Measurements from ENCODE around the gene AUTS2. TPM values are rescaled to one million over a fixed set of nuclear protein-coding genes. Genes with fewer than 3 reads are reported as not detected.
"Not testable (repeated sequence)": the region's sequence is repeated elsewhere in the genome, so short reads cannot be mapped to it uniquely, and the experiment has no call there.

The AUTS2 gene
- total and polyA plus RNA-seq, 5 donors, result 7.0 to 15.4 (median 10.6) TPM

DNA sequence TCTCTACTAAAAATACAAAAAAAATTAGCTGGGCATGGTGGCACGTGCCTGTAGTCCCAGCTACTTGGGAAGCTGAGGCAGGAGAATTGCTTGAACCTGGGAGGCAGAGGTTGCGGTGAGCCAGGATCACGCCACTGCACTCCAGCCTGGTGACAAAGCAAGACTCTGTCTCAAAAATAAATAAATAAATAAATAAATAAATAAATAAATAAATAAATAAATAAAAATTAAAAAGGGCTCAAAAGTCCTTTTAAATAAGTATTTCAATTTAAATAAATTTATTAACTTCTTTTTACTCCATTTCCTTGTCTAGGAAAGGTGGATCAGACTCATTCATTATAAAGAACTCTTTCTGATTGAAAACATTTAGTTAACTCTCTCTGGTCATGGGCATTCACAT is 766.1 kb downstream of the AUTS2 start:
- intact Hi-C loops (cut with DNase I); H3K9me3 ChIP-seq (ENCODE audit: control insufficient read depth, low read length); H3K4me3 ChIP-seq (ENCODE audit: low read length); H3K27ac ChIP-seq (ENCODE audit: low read length); DNase-seq; ATAC-seq; H3K27me3 ChIP-seq (ENCODE audit: control insufficient read depth, insufficient read depth); H3K4me1 ChIP-seq (ENCODE audit: control insufficient read depth, insufficient read depth, low read length): not testable (repeated sequence)
- WGBS, result 97% methylated on average over 3 of the region's 3 CpGs

DNA sequence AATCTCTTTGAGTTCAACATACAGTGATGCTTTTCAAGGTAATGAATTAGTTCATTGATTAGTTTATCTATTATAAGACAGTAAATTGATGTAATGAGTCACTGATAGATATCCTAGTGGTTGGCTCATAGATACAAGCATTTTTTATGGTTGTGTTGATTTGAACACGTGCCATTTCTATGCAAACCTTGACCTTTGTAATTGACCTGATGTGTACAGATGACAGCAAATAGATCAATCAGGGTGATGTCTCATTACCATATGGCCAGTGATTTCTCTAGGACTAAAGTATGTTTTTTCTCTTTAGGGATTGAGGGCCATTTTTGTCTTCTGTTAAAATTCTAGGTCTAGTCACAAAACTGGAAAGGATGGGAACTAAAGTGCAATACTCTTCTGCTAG is 773.4 kb downstream of the AUTS2 start:
- ATAC-seq (no peak), DNase-seq (no peak)
- H3K9me3 ChIP-seq (ENCODE audit: control insufficient read depth, low read length), result no peaks in the 10 kb centered on the region
- peaks cover 2% of the 10 kb centered on the region for H3K4me1 ChIP-seq (ENCODE audit: control insufficient read depth, insufficient read depth, low read length)
- H3K4me3 ChIP-seq (ENCODE audit: low read length), result no peak overlapping the region
- H3K27me3 ChIP-seq (ENCODE audit: control insufficient read depth, insufficient read depth), result no peaks in the 10 kb centered on the region
- intact Hi-C loops (cut with DNase I), result no loop called here
- H3K27ac ChIP-seq (ENCODE audit: low read length), result no peak overlapping the region
- 84% methylated on average over 1 of the region's 1 CpG for WGBS

DNA sequence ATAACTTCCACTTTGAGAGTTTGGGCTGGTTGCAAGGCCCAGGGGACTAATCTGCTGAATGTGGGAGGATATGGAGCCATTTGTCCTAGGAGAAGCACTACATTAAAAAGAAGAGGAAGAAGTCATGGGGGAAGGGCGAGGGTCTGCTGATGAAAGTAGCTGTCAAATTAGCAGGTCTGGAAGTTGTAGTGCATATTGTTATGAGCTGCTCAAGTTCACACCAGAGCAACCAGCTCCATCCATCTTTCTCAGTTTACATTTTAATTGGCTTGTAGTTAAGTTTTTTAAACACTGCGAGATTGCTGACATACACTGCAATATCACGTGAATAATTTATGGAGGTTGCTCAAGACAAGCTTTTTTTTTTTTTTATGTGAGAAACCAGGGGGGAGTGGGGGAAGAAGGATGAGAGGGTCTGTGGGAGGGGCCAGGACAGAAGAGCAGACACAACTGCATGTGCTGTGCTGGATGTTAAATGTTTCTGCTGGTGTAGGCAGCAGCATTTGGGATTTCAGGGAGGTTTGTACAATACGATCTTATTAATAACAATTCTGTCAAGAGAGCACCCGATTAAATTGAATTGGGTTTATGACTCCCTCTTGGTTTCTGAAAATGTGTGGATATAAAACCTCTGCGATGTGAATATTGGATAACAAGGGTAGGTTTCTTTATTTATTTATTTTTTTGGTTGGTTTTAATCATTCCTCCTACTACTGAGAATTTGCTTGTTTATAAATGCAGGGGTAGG is 774.7 kb downstream of the AUTS2 start:
- no peak for DNase-seq
- intact Hi-C loops (cut with DNase I), result no loop called here
- Histone ChIP-seq H3K27me3 (ENCODE audit: control insufficient read depth, insufficient read depth) (no peaks in the 10 kb centered on the region), H3K27ac (ENCODE audit: low read length) (no peak overlapping the region), H3K4me3 (ENCODE audit: low read length) (no peak overlapping the region), H3K4me1 (ENCODE audit: control insufficient read depth, insufficient read depth, low read length) (peaks cover 2% of the 10 kb centered on the region), H3K9me3 (ENCODE audit: control insufficient read depth, low read length) (no peaks in the 10 kb centered on the region)
- ATAC-seq, result no peak
- whole genome bisulfite sequencing, result 84% methylated on average over 6 of the region's 6 CpGs

DNA sequence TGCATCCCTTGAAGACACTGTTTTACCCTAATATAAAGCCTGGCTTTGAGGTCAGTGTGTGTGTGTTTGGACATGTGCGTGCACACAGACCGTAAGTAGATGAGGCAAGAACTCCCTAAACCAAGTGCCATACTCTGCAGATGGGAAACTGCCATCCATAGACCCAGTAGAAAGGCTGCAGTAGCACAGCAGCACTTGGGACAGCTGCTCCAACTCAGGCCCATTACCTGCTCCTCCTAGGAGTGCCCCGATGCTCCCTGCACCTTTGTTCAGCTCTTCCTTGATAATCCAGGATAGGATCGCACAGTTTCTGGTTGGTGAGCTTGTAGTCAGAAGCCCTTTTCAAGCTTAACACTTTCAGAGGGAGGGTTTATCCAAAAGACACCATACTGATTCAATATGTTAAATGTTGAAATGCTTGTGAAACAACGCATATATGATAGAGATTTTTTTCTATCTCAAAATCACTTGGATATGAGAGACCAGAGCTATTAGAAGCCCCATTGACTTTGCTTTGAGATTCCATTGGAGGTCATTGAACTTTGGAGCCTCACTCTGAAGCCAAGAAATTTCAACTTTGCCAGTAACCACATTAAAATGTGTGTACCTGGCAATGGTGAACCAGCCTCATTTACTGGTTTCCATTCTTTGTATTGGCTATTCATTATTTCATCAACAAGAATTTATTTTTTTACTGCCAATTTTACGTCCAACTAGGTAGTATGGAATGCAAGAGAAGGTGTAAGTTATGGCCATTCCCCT is 776.7 kb downstream of the AUTS2 start:
- H3K4me1 ChIP-seq (ENCODE audit: control insufficient read depth, insufficient read depth, low read length), result peaks cover 2% of the 10 kb centered on the region
- DNase-seq, result no peak
- ATAC-seq, result no peak
- H3K27ac ChIP-seq (ENCODE audit: low read length), result no peak overlapping the region
- intact Hi-C loops (cut with DNase I), result no loop called here
- H3K9me3 ChIP-seq (ENCODE audit: control insufficient read depth, low read length), result no peaks in the 10 kb centered on the region
- no peak overlapping the region for H3K4me3 ChIP-seq (ENCODE audit: low read length)
- 97% methylated on average over 6 of the region's 6 CpGs for WGBS
- H3K27me3 ChIP-seq (ENCODE audit: control insufficient read depth, insufficient read depth), result no peaks in the 10 kb centered on the region

DNA sequence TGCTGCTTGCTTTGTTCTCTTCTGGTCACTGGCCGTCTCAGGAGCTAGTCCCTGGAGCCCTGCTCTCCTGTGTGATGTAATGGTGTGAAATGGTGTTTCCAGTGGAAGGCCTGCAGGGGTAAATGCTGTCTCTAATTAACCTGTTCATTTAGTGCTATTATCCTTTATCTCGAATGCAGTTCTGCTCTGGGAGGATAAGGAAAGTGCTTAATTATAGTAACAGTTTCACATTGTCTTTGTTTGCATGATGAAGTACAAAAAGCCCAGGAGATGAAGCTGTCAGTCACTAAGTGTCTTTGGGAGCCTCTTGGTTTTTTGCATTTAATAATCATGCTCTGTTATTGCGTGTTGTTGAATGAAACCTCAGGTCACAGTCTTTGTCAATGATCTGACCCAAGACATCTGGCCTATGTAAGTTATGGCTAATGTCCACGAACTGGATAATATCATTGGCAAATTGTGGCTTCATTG is 778.3 kb downstream of the AUTS2 start:
- Histone ChIP-seq H3K9me3 (ENCODE audit: control insufficient read depth, low read length) (no peaks in the 10 kb centered on the region), H3K27ac (ENCODE audit: low read length) (no peak overlapping the region), H3K27me3 (ENCODE audit: control insufficient read depth, insufficient read depth) (no peaks in the 10 kb centered on the region), H3K4me3 (ENCODE audit: low read length) (no peak overlapping the region), H3K4me1 (ENCODE audit: control insufficient read depth, insufficient read depth, low read length) (peaks cover 2% of the 10 kb centered on the region)
- WGBS, result 68% methylated on average over 4 of the region's 4 CpGs
- intact Hi-C loops (cut with DNase I), result no loop called here
- DNase-seq (no peak), ATAC-seq (no peak)

DNA sequence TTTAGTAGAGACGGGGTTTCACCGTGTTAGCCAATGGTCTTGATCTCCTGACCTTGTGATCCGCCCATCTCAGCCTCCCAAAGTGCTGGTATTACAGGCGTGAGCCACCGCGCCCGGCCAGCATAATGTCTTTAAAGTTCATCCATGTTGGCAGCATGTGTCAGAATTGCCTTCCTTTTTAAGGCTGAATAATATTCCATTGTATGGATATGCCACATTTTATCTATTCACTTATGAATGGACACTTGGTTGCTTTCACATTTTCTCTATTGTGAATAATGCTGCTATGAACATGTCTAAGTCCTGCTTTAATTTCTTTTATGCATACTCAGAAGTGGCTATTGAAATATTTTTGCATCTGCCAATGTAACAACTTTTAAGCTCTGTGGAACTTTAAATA is 779.7 kb downstream of the AUTS2 start:
- no peak for DNase-seq
- Histone ChIP-seq H3K27me3 (ENCODE audit: control insufficient read depth, insufficient read depth) (no peaks in the 10 kb centered on the region), H3K4me1 (ENCODE audit: control insufficient read depth, insufficient read depth, low read length) (peaks cover 2% of the 10 kb centered on the region), H3K27ac (ENCODE audit: low read length) (no peak overlapping the region), H3K4me3 (ENCODE audit: low read length) (no peak overlapping the region), H3K9me3 (ENCODE audit: control insufficient read depth, low read length) (no peaks in the 10 kb centered on the region)
- no peak for ATAC-seq
- intact Hi-C loops (cut with DNase I), result no loop called here
- WGBS, result 98% methylated on average over 7 of the region's 7 CpGs

DNA sequence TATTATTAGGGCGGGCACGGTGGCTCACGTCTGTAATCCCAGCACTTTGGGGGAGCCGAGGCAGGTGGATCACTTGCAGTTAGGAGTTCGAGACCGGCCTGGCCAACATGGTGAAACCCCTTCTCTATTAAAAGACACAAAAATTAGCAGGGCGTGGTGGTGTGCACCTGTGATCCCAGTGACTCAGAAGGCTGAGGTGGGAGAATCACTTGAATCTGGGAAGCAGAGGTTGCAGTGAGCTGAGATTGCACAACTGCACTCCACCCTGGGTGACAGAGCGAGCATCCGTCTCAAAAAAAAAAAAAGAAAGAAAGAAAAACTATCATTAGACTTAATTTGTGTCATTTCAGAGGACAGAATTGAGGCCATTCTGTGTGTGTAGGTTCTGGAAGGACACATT is 780.9 kb downstream of the AUTS2 start:
- DNase-seq, result no peak
- Histone ChIP-seq H3K9me3 (ENCODE audit: control insufficient read depth, low read length) (no peaks in the 10 kb centered on the region), H3K4me1 (ENCODE audit: control insufficient read depth, insufficient read depth, low read length) (peaks cover 2% of the 10 kb centered on the region), H3K27me3 (ENCODE audit: control insufficient read depth, insufficient read depth) (no peaks in the 10 kb centered on the region), H3K27ac (ENCODE audit: low read length) (no peak overlapping the region), H3K4me3 (ENCODE audit: low read length) (no peak overlapping the region)
- ATAC-seq, result no peak
- intact Hi-C loops (cut with DNase I), result no loop called here
- WGBS, result 96% methylated on average over 9 of the region's 9 CpGs

DNA sequence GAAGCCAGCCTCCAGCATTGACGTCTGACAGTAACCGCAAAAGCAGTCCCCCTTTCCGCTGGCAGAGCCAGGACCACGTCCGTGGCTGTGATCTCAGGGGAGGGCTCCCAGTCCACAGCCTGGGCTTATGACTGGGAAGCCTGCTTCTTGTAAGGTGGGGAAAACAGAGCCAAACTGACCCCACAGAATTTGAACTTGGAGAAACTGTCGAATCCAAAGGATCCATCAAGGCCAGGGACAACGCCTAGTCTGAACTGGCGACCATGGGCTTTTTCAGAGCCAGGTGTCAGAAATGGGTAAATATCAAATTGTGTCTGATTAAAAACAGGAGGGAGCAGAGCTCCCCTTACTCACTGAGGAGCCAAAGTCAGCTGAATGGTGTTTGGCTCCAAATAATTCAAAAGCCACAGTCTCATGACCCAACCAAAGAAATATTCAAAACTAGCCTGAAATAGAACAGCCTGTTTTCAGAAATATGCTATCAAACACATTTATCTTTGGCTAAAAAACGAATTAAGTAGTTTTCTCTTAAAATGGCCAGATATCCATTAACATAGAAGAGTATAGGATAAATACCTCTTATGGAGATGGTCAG is 782.2 kb downstream of the AUTS2 start:
- intact Hi-C loops (cut with DNase I), result no loop called here
- H3K4me3 ChIP-seq (ENCODE audit: low read length), result no peak overlapping the region
- ATAC-seq (peak; percentile 80 to 91), DNase-seq (peak; percentile 67 to 86 (median 68))
- H3K9me3 ChIP-seq (ENCODE audit: control insufficient read depth, low read length), result no peaks in the 10 kb centered on the region
- no peaks in the 10 kb centered on the region for H3K27me3 ChIP-seq (ENCODE audit: control insufficient read depth, insufficient read depth)
- H3K27ac ChIP-seq (ENCODE audit: low read length), result no peak overlapping the region
- H3K4me1 ChIP-seq (ENCODE audit: control insufficient read depth, insufficient read depth, low read length), result peaks cover 2% of the 10 kb centered on the region
- WGBS, result 71% methylated on average over 9 of the region's 9 CpGs

DNA sequence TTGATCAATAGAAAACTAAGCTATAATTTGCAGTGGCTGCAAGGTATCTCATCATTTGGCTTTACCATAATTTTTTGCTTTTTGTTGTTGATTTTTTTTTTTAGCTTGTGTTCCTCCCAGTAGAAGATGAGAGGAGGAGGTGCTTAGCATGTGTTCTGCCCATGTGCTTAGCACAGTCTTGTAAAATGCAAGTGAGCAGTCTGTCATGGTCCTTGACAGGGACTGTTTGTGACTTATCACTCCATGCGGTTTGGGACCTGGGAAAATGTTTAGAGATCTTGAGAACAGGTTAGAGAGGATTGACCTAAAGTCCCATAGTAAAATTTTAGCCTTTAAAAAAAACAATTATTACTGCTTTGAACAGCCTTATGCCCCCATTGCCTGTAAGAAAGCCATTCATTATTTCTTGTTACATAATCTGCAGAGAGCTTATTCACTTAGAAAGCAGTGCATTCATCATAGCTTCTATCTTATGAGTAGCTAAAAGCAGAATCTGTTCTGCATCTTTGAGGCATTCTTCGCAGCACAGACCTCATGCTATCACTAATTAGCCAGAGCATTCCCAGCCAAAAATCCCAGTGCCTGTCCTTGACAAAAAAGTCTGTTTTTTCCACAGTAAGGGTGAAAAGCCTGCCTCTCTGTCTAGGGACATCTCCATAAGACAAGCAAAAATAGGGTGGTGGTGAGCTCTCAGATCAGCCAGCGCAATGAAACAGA is 784.9 kb downstream of the AUTS2 start:
- intact Hi-C loops (cut with DNase I), result no loop called here
- 83% methylated on average over 3 of the region's 3 CpGs for WGBS
- Histone ChIP-seq H3K9me3 (ENCODE audit: control insufficient read depth, low read length) (no peaks in the 10 kb centered on the region), H3K27me3 (ENCODE audit: control insufficient read depth, insufficient read depth) (no peaks in the 10 kb centered on the region), H3K4me1 (ENCODE audit: control insufficient read depth, insufficient read depth, low read length) (no peaks in the 10 kb centered on the region), H3K4me3 (ENCODE audit: low read length) (no peak overlapping the region), H3K27ac (ENCODE audit: low read length) (no peak overlapping the region)
- ATAC-seq (no peak), DNase-seq (no peak)

DNA sequence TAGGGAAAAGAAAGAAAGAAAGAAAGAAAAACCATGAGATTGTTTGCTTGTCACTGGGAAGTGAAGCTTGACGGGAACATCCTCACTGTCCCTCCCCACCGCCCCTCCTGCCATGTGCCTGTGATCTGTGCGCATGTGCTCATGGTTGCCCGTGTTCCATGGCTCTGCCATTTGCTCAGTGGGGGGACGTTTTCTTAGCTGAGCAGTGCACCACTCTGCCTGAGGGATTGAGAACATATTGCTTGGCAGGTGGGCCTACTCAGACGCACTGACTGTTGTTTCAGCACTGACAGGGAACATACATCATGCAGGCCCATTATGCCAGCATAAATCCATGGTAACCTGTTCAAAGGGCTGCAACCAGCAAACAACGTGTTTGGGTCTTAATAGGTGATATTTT is 785.7 kb downstream of the AUTS2 start:
- intact Hi-C loops (cut with DNase I), result no loop called here
- Histone ChIP-seq H3K27ac (ENCODE audit: low read length) (no peak overlapping the region), H3K4me3 (ENCODE audit: low read length) (no peak overlapping the region), H3K9me3 (ENCODE audit: control insufficient read depth, low read length) (no peaks in the 10 kb centered on the region), H3K27me3 (ENCODE audit: control insufficient read depth, insufficient read depth) (no peaks in the 10 kb centered on the region), H3K4me1 (ENCODE audit: control insufficient read depth, insufficient read depth, low read length) (no peaks in the 10 kb centered on the region)
- 93% methylated on average over 7 of the region's 7 CpGs for WGBS
- ATAC-seq, result no peak
- no peak for DNase-seq

DNA sequence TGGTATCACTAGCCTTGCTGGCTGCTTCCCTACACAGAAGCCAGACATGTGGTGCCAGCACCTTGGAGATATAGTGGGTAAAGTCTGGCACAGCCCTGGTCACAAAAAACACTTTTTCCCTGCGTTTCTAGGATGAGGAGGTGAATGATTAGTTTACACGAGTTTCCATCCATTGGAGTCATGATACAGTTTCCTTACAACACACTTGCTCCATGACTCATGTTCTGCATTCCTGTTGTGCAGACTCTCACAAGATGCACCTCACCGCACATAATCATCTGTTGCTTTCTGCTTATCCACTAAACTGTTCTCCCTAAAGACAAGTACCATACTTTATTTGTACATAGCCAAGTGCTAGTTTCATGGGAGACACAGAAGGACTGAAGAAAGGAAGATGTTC is 786.6 kb downstream of the AUTS2 start:
- intact Hi-C loops (cut with DNase I), result no loop called here
- no peaks in the 10 kb centered on the region for H3K27me3 ChIP-seq (ENCODE audit: control insufficient read depth, insufficient read depth)
- no peaks in the 10 kb centered on the region for H3K9me3 ChIP-seq (ENCODE audit: control insufficient read depth, low read length)
- no peak overlapping the region for H3K4me3 ChIP-seq (ENCODE audit: low read length)
- 88% methylated on average over 3 of the region's 3 CpGs for WGBS
- ATAC-seq (no peak), DNase-seq (no peak)
- no peaks in the 10 kb centered on the region for H3K4me1 ChIP-seq (ENCODE audit: control insufficient read depth, insufficient read depth, low read length)
- no peak overlapping the region for H3K27ac ChIP-seq (ENCODE audit: low read length)

All from right cardiac atrium (tissue), 5 donors.